HepG2 (cell line): ENCODE results near the gene NUDT3. TPM values are rescaled to one million over a fixed set of nuclear protein-coding genes. Genes with fewer than 3 reads are reported as not detected.

Experiments
- ATF7-NPFF ChIP-seq: sonication (generic); formaldehyde crosslinking; IDR thresholded peaks from 2 replicates; pipeline ENCODE4 v1.8.1; 2023; ENCODE audit warnings: mild to moderate bottlenecking, low read depth, missing genetic modification reagents, moderate library complexity
- CBX5 ChIP-seq: sonication (generic); formaldehyde crosslinking; IDR thresholded peaks from 2 replicates; pipeline ENCODE4 v1.4.0; 2020; ENCODE audit warnings: missing genetic modification reagents, borderline replicate concordance
- CEBPG ChIP-seq: IDR thresholded peaks from 2 replicates; pipeline ENCODE4 v1.6.1; 2016
- ETV5 ChIP-seq: IDR thresholded peaks from 2 replicates; pipeline ENCODE4 v1.6.1; 2018; ENCODE audit warnings: missing biosample characterization, missing genetic modification reagents, inconsistent platforms, borderline replicate concordance
- GFI1 ChIP-seq: sonication (generic); formaldehyde crosslinking; IDR thresholded peaks from 2 replicates; pipeline ENCODE4 v1.5.0; 2020; ENCODE audit warnings: missing genetic modification reagents, mild to moderate bottlenecking, borderline replicate concordance
- IRF2 ChIP-seq: IDR thresholded peaks from 2 replicates; pipeline ENCODE4 v1.6.1; 2018; ENCODE audit warnings: missing genetic modification reagents, missing compliant biosample characterization
- NFRKB ChIP-seq: fragments of 450-650 bp; IDR thresholded peaks from 2 replicates; pipeline ENCODE4 v1.6.1; 2017
- PITX1 ChIP-seq: sonication (generic); formaldehyde crosslinking; IDR thresholded peaks from 2 replicates; pipeline ENCODE4 v1.5.1; 2020; ENCODE audit warnings: mild to moderate bottlenecking, missing genetic modification reagents
- RORA ChIP-seq: sonication (generic); formaldehyde crosslinking; IDR thresholded peaks from 2 replicates; pipeline ENCODE4 v1.5.0; 2020; ENCODE audit warnings: mild to moderate bottlenecking, missing genetic modification reagents, moderate library complexity
- SP5 ChIP-seq: IDR thresholded peaks from 2 replicates; pipeline ENCODE4 v1.6.1; 2016; ENCODE audit warnings: low read depth, borderline replicate concordance
- TSC22D2 ChIP-seq: sonication (generic); formaldehyde crosslinking; IDR thresholded peaks from 2 replicates; pipeline ENCODE4 v1.5.1; 2020; ENCODE audit warnings: missing genetic modification reagents, mild to moderate bottlenecking, borderline replicate concordance
- ZFP62 ChIP-seq: sonication (generic); formaldehyde crosslinking; IDR thresholded peaks from 2 replicates; pipeline ENCODE4 v1.4.0; 2020; ENCODE audit warnings: missing genetic modification reagents
- ZNF136 ChIP-seq: sonication (generic); formaldehyde crosslinking; IDR thresholded peaks from 2 replicates; pipeline ENCODE4 v1.8.1; 2022; ENCODE audit warnings: low read depth, mild to moderate bottlenecking, moderate library complexity, missing genetic modification reagents
- ZNF20 ChIP-seq: sonication (generic); formaldehyde crosslinking; IDR thresholded peaks from 2 replicates; pipeline ENCODE4 v1.4.0; 2020; ENCODE audit warnings: mild to moderate bottlenecking, moderate library complexity, missing genetic modification reagents
- ZNF460 ChIP-seq: sonication (generic); formaldehyde crosslinking; IDR thresholded peaks from 2 replicates; pipeline ENCODE4 v1.5.1; 2020; ENCODE audit warnings: missing genetic modification reagents, mild to moderate bottlenecking, borderline replicate concordance
- ZNF879 ChIP-seq: sonication (generic); formaldehyde crosslinking; IDR thresholded peaks from 2 replicates; pipeline ENCODE4 v1.8.1; 2023; ENCODE audit warnings: missing genetic modification reagents
- polyA plus RNA-seq, 8 experiments: library from polyadenylated mRNA; depleted of rRNA in 3 of 8; stranded (reverse) in 7 of 8; unstranded in 1 of 8; fragments of >200 nt; fragmentation: Illumina TruSeq in 4 of 8; extraction: Trizol in 4 of 8; gene quantifications; 2 replicates each; pipeline versions ENCODE4 v1.2.1 to v1.2.3, GENCODE V29; 2011 to 2016; ENCODE audit warnings: low read depth in 4 of 8, missing spikeins in 1 of 8, mixed read lengths in 1 of 8; ENCODE audit not compliant: insufficient read depth in 1 of 8
- total RNA-seq, 5 experiments: library from RNA; depleted of rRNA; stranded (reverse); fragments of >200 nt; fragmentation: Illumina TruSeq; extraction: Trizol; gene quantifications; 2 replicates each; pipeline ENCODE4 v1.2.3, GENCODE V29; 2016; ENCODE audit warnings: low read depth in 1 of 5
- TF ChIP-seq, protein P1 (sequence below): sonication (generic); formaldehyde crosslinking; IDR thresholded peaks from 2 replicates; pipeline ENCODE4 v1.5.0; 2020; ENCODE audit warnings: mild to moderate bottlenecking, missing genetic modification reagents
- TF ChIP-seq, protein P2 (sequence below): sonication (generic); formaldehyde crosslinking; IDR thresholded peaks from 2 replicates; pipeline ENCODE4 v1.5.0; 2020; ENCODE audit warnings: missing genetic modification reagents, mild to moderate bottlenecking, borderline replicate concordance
- TF ChIP-seq, protein P3 (sequence below): sonication (generic); formaldehyde crosslinking; IDR thresholded peaks from 2 replicates; pipeline ENCODE4 v1.5.0; 2020; ENCODE audit warnings: mild to moderate bottlenecking, missing genetic modification reagents
- TF ChIP-seq, protein P4 (sequence below): IDR thresholded peaks from 2 replicates; pipeline ENCODE4 v1.6.1; 2012; ENCODE audit warnings: low read length, improper control_type of control experiment
- TF ChIP-seq, protein P5 (sequence below): IDR thresholded peaks from 2 replicates; pipeline ENCODE4 v1.6.1; 2012; ENCODE audit warnings: low read depth, low read length, improper control_type of control experiment

The NUDT3 gene
- total and polyA plus RNA-seq, 2 of the 13 experiments (the other 11 are each of a cell fraction or from before 2014, with no cell fraction given) = 20.2 to 20.6 TPM

DNA sequence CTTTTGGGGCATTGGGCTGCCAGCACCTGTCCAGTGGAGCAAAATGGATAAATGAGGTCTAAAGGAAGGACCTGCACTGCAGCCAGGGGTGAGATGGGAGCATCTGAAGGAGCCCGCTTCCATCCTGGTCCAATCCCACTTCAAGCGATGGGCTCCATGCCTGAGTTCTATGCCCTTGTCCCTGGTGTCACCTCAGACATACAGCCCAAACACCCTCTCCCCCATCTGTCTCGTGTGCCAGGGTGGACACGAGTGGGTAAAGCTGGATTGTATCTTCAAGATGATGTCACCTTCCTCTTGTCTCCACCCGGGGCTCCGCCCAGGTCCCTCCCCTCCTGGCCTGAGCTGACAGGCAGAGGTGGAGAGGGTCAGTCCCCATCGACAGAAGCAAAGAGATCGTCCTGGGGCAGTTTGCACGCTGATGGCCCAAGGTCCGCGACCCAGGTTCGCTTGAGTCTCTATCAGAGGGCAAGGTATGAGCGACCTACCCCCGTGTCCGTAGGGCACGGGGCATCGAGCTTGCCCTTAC is 144.2 kb downstream of the NUDT3 start (continued):
- TF ChIP-seq ATF7-NPFF (CRISPR knock-in tag) (no peak), RORA (no peak), ZNF136 (CRISPR knock-in tag) (no peak), ETV5 (CRISPR knock-in tag) (no peak), SP5 (CRISPR knock-in tag) (no peak; the same call in 1 of the 2 replicates), NFRKB (no peak), PITX1 (CRISPR knock-in tag) (no peak), GFI1 (CRISPR knock-in tag) (no peak), ZNF460 (CRISPR knock-in tag) (no peak), TSC22D2 (CRISPR knock-in tag) (0 out of 2 replicates have a peak, but pooled peaks have one; percentile 7), CEBPG (no peak), ZNF879 (no peak), ZNF20 (no peak), IRF2 (CRISPR knock-in tag) (0 out of 2 replicates have a peak, but pooled peaks have one; percentile 1), CBX5 (CRISPR knock-in tag) (peak; percentile 7; the same call in 1 of the 2 replicates), ZFP62 (CRISPR knock-in tag) (no peak)
- TF ChIP-seq, protein P1, sequence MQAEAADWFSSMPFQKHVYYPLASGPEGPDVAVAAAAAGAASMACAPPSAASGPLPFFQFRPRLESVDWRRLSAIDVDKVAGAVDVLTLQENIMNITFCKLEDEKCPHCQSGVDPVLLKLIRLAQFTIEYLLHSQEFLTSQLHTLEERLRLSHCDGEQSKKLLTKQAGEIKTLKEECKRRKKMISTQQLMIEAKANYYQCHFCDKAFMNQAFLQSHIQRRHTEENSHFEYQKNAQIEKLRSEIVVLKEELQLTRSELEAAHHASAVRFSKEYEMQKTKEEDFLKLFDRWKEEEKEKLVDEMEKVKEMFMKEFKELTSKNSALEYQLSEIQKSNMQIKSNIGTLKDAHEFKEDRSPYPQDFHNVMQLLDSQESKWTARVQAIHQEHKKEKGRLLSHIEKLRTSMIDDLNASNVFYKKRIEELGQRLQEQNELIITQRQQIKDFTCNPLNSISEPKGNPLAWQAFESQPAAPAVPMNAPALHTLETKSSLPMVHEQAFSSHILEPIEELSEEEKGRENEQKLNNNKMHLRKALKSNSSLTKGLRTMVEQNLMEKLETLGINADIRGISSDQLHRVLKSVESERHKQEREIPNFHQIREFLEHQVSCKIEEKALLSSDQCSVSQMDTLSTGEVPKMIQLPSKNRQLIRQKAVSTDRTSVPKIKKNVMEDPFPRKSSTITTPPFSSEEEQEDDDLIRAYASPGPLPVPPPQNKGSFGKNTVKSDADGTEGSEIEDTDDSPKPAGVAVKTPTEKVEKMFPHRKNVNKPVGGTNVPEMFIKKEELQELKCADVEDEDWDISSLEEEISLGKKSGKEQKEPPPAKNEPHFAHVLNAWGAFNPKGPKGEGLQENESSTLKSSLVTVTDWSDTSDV = 0 out of 2 replicates have a peak, but pooled peaks have one; percentile 43
- TF ChIP-seq, protein P2, sequence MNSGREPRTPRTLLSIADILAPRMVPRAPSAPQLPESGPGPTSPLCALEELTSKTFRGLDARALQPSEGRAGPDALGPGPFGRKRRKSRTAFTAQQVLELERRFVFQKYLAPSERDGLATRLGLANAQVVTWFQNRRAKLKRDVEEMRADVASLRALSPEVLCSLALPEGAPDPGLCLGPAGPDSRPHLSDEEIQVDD (CRISPR knock-in tag) = no peak
- TF ChIP-seq, protein P3, sequence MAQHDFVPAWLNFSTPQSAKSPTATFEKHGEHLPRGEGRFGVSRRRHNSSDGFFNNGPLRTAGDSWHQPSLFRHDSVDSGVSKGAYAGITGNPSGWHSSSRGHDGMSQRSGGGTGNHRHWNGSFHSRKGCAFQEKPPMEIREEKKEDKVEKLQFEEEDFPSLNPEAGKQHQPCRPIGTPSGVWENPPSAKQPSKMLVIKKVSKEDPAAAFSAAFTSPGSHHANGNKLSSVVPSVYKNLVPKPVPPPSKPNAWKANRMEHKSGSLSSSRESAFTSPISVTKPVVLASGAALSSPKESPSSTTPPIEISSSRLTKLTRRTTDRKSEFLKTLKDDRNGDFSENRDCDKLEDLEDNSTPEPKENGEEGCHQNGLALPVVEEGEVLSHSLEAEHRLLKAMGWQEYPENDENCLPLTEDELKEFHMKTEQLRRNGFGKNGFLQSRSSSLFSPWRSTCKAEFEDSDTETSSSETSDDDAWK = no peak
- TF ChIP-seq, protein P4, sequence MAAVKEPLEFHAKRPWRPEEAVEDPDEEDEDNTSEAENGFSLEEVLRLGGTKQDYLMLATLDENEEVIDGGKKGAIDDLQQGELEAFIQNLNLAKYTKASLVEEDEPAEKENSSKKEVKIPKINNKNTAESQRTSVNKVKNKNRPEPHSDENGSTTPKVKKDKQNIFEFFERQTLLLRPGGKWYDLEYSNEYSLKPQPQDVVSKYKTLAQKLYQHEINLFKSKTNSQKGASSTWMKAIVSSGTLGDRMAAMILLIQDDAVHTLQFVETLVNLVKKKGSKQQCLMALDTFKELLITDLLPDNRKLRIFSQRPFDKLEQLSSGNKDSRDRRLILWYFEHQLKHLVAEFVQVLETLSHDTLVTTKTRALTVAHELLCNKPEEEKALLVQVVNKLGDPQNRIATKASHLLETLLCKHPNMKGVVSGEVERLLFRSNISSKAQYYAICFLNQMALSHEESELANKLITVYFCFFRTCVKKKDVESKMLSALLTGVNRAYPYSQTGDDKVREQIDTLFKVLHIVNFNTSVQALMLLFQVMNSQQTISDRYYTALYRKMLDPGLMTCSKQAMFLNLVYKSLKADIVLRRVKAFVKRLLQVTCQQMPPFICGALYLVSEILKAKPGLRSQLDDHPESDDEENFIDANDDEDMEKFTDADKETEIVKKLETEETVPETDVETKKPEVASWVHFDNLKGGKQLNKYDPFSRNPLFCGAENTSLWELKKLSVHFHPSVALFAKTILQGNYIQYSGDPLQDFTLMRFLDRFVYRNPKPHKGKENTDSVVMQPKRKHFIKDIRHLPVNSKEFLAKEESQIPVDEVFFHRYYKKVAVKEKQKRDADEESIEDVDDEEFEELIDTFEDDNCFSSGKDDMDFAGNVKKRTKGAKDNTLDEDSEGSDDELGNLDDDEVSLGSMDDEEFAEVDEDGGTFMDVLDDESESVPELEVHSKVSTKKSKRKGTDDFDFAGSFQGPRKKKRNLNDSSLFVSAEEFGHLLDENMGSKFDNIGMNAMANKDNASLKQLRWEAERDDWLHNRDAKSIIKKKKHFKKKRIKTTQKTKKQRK = no peak
- TF ChIP-seq, protein P5, sequence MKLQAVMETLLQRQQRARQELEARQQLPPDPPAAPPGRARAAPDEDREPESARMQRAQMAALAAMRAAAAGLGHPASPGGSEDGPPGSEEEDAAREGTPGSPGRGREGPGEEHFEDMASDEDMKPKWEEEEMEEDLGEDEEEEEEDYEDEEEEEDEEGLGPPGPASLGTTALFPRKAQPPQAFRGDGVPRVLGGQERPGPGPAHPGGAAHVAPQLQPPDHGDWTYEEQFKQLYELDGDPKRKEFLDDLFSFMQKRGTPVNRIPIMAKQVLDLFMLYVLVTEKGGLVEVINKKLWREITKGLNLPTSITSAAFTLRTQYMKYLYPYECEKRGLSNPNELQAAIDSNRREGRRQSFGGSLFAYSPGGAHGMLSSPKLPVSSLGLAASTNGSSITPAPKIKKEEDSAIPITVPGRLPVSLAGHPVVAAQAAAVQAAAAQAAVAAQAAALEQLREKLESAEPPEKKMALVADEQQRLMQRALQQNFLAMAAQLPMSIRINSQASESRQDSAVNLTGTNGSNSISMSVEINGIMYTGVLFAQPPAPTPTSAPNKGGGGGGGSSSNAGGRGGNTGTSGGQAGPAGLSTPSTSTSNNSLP = no peak
